Activated naive CD4-positive, alpha-beta T cell treated with anti-CD3 and anti-CD28 coated beads, Interleukin-2, amount 50 U/mL, for 16 hours (primary cell): ENCODE data around the gene HEBP2.
"Not testable (repeated sequence)": the region's sequence is repeated elsewhere in the genome, so short reads cannot be mapped to it uniquely, and the experiment has no call there.

ENCODE experiments used
- DNase-seq: peaks from one replicate; pipeline ENCODE4 v3.0.0-alpha.2; 2020

HEBP2 gene

GRCh38 chr6:138403801-138404665 is at the start of gene HEBP2:
Gene HEBP2, plus strand, starts transcription at chr6:138404223. Its CDS starts 273 bp downstream, at chr6:138404496.
- peak; percentile 93 for DNase-seq

GRCh38 chr6:138357928-138358327 is 46.1 kb upstream of the HEBP2 start:
- DNase-seq = no peak

GRCh38 chr6:138368684-138369083 is 35.3 kb upstream of the HEBP2 start:
- DNase-seq = not testable (repeated sequence)

GRCh38 chr6:138370631-138371451 is 33.2 kb upstream of the HEBP2 start:
- DNase-seq = no peak

GRCh38 chr6:138371452-138371711 is 32.6 kb upstream of the HEBP2 start:
- no peak for DNase-seq

- no peak for DNase-seq
Measured at GRCh38 chr6:138371720-138372119, 32.3 kb upstream of the HEBP2 start.

GRCh38 chr6:138372711-138373463 is 31.1 kb upstream of the HEBP2 start:
- DNase-seq = no peak

- DNase-seq = no peak
Measured at GRCh38 chr6:138374230-138374629, 29.8 kb upstream of the HEBP2 start.

- no peak for DNase-seq
Measured at GRCh38 chr6:138374815-138375214, 29.2 kb upstream of the HEBP2 start.

- DNase-seq = no peak
Measured at GRCh38 chr6:138377042-138377441, 27.0 kb upstream of the HEBP2 start.

GRCh38 chr6:138377844-138378243 is 26.2 kb upstream of the HEBP2 start, which contains the start of gene SMIM28:
Gene SMIM28, plus strand, starts transcription at chr6:138377905. Its CDS starts 168 bp downstream, at chr6:138378073.
- no peak for DNase-seq

- no peak for DNase-seq
Measured at GRCh38 chr6:138378463-138378862, 25.6 kb upstream of the HEBP2 start.

GRCh38 chr6:138382498-138383265 is 21.3 kb upstream of the HEBP2 start:
- no peak for DNase-seq

GRCh38 chr6:138383776-138384175 is 20.2 kb upstream of the HEBP2 start:
- no peak for DNase-seq

- no peak for DNase-seq
Measured at GRCh38 chr6:138386897-138387296, 17.1 kb upstream of the HEBP2 start.

GRCh38 chr6:138387577-138388368 is 16.2 kb upstream of the HEBP2 start:
- no peak for DNase-seq

GRCh38 chr6:138389551-138389950 is 14.5 kb upstream of the HEBP2 start:
- no peak for DNase-seq

- DNase-seq = no peak
Measured at GRCh38 chr6:138393871-138394783, 9.9 kb upstream of the HEBP2 start.

- no peak for DNase-seq
Measured at GRCh38 chr6:138396709-138397108, 7.3 kb upstream of the HEBP2 start.
